ENCODE measurements around the gene RABEP2.

GRCh38 chr16:28974007-28974436, 49.0 kb upstream of the RABEP2 start:
- peak; percentile 81 for TF ChIP-seq CTCF (conservative IDR thresholded peaks at IDR 0.05; ENCODE audit: low read length)
- TF ChIP-seq EZH2phosphoT487 (IDR thresholded peaks at IDR 0.05; ENCODE audit: borderline replicate concordance, low read depth, low read length) = no peak

Data from OCI-LY7 (cell line).